ENCODE results near the gene PHTF2.

- no peak for TF ChIP-seq CTCF (IDR thresholded peaks at IDR 0.05; ENCODE audit: low read length)
- TF ChIP-seq EZH2 (IDR thresholded peaks at IDR 0.05; ENCODE audit: borderline replicate concordance, low read length) = no peak
Observed at GRCh38 chr7:77824636-77825035, 26.1 kb downstream of the PHTF2 start.
